K562 (cell line): ENCODE measurements around the gene FAM149B1. TPM values are rescaled to one million over a fixed set of nuclear protein-coding genes. Genes with fewer than 3 reads are reported as not detected.
A peak's percentile ranks its signal among the peaks of the same experiment; 100 is the strongest.

ENCODE experiments used
- ATAC-seq: fragments of 200-7000 bp; cut with Tn5 transposase; 3 replicates; pipeline ENCODE4 v1.9.1; 2020; ENCODE audit warnings: moderate library complexity
- BruUV-seq: library from RNA; stranded (reverse); fragments of 400-500 nt; replicated peaks from 2 replicates; lab custom pipeline; 2021; lab: Mats Ljungman, UMichigan
- CTCF ChIA-PET: fragments of 300-600 bp; formaldehyde crosslinking; extraction: SDS; loops from one replicate; lab custom pipeline; 2021; ENCODE audit warnings: low intra/inter-chr PET ratio; lab: Yijun Ruan, JAX
- POLR2A ChIA-PET: fragments of 300-600, 350-650 bp; sonication (Branson Sonifier 250); formaldehyde crosslinking; extraction: SDS; loops from one replicate; lab custom pipeline; 2021; ENCODE audit warnings: antibody characterized with exemption, inconsistent platforms; lab: Yijun Ruan, JAX
- DNase-seq, 4 experiments: peaks; one replicate each; pipeline versions ENCODE4 v3.0.0 to v3.0.0-alpha.2; 2011 to 2018; ENCODE audit warnings: low spot score in 3 of 4, mixed read lengths in 3 of 4; ENCODE audit errors: extremely low read depth in 1 of 4
- FAIRE-seq: peaks from 2 replicates; lab custom pipeline; 2011; peaks lifted over from hg19 to GRCh38; lab: Jason Lieb, UNC
- H2AFZ ChIP-seq: 2 replicates; pipeline ENCODE4 v1.6.0; 2011; ENCODE audit warnings: low read depth, low read length, control low read depth, inconsistent platforms
- H3K27ac ChIP-seq: fragments of 200-600 bp; 3 replicates; pipeline ENCODE4 v1.8.0; 2011; ENCODE audit warnings: low read depth, mild to moderate bottlenecking, control low read depth, inconsistent platforms, low read length, moderate library complexity, mixed read lengths; ENCODE audit errors: extremely low read depth
- H3K27me3 ChIP-seq, 2 experiments: fragments of 300-600 bp in 1 of 2; 2 replicates in 1 of 2; 3 replicates in 1 of 2; pipeline versions ENCODE4 v1.6.0 to v1.8.0; 2011; ENCODE audit warnings: inconsistent platforms in 2 of 2, low read length in 2 of 2, mild to moderate bottlenecking in 1 of 2, mixed read lengths in 1 of 2, moderate library complexity in 1 of 2; ENCODE audit not compliant: control insufficient read depth in 2 of 2, insufficient read depth in 2 of 2
- H3K36me3 ChIP-seq: fragments of 300-600 bp; 3 replicates; pipeline ENCODE4 v1.8.0; 2011; ENCODE audit warnings: mild to moderate bottlenecking, low read length, inconsistent platforms; ENCODE audit not compliant: control insufficient read depth, insufficient read depth
- H3K4me1 ChIP-seq, 2 experiments: fragments of 200-600 bp in 1 of 2; replicated peaks in 1 of 2; 2 replicates in 1 of 2; 3 replicates in 1 of 2; pipeline versions ENCODE4 v1.5.1 to v1.8.0; 2011; ENCODE audit warnings: inconsistent platforms in 2 of 2, low read length in 2 of 2, mild to moderate bottlenecking in 1 of 2, mixed read lengths in 1 of 2, moderate library complexity in 1 of 2; ENCODE audit not compliant: control insufficient read depth in 2 of 2, insufficient read depth in 2 of 2
- H3K4me2 ChIP-seq: 2 replicates; pipeline ENCODE4 v1.6.1; 2011; ENCODE audit warnings: low read length, control low read depth, inconsistent platforms, mixed read lengths; ENCODE audit not compliant: insufficient read depth
- H3K4me3 ChIP-seq: fragments of 200-600 bp; sonication (generic), shearing (Covaris generic); 2 replicates; pipeline ENCODE4 v1.5.1; 2016; ENCODE audit warnings: control low read depth, inconsistent platforms
- H3K79me2 ChIP-seq: fragments of 200-600 bp; 3 replicates; pipeline ENCODE4 v1.8.0; 2011; ENCODE audit warnings: low read length, inconsistent platforms; ENCODE audit not compliant: control insufficient read depth, insufficient read depth
- H3K9ac ChIP-seq, 2 experiments: 2 replicates each; pipeline versions ENCODE4 v1.6.0 to v1.6.1; 2011; ENCODE audit warnings: low read depth in 2 of 2, low read length in 2 of 2, control low read depth in 1 of 2, inconsistent platforms in 1 of 2, mild to moderate bottlenecking in 1 of 2, mixed read lengths in 1 of 2; ENCODE audit not compliant: insufficient read depth in 1 of 2
- H3K9me1 ChIP-seq: one replicate; pipeline ENCODE4 v1.6.0; 2011; ENCODE audit warnings: inconsistent platforms, mild to moderate bottlenecking, low read length, moderate library complexity; ENCODE audit not compliant: control insufficient read depth, insufficient read depth
- H3K9me3 ChIP-seq: replicated peaks from 2 replicates; pipeline ENCODE4 v1.5.1; 2011; ENCODE audit warnings: low read depth, low read length, inconsistent platforms; ENCODE audit not compliant: control insufficient read depth, insufficient read depth
- H4K20me1 ChIP-seq: replicated peaks from 2 replicates; pipeline ENCODE4 v1.6.1; 2011; ENCODE audit warnings: low read length, inconsistent platforms, mixed read lengths; ENCODE audit not compliant: control insufficient read depth, insufficient read depth
- E2F5 ChIP-seq: sonication (generic); formaldehyde crosslinking; IDR thresholded peaks from 2 replicates; pipeline ENCODE4 v1.8.0; 2022; ENCODE audit warnings: mild to moderate bottlenecking, missing genetic modification reagents
- ELK1 ChIP-seq: sonication (generic); formaldehyde crosslinking; IDR thresholded peaks from 2 replicates; pipeline ENCODE4 v1.8.1; 2022; ENCODE audit warnings: missing genetic modification reagents
- EWSR1 ChIP-seq: fragments of 450-650 bp; IDR thresholded peaks from 2 replicates; pipeline ENCODE4 v1.6.1; 2018; ENCODE audit warnings: borderline replicate concordance, mild to moderate bottlenecking, low read depth, moderate library complexity; ENCODE audit not compliant: partially characterized antibody
- FUS ChIP-seq: fragments of 200-400 bp; formaldehyde crosslinking; optimal IDR thresholded peaks from 2 replicates; pipeline ENCODE3; 2017; ENCODE audit warnings: low read depth, low read length
- GTF2F1 ChIP-seq: IDR thresholded peaks from 2 replicates; pipeline ENCODE4 v1.6.1; 2011; ENCODE audit warnings: low read depth, low read length, improper control_type of control experiment
- HCFC1 ChIP-seq: IDR thresholded peaks from 2 replicates; pipeline ENCODE4 v1.6.1; 2012; ENCODE audit warnings: low read depth, low read length, improper control_type of control experiment
- HNRNPK ChIP-seq: fragments of 200-400 bp; formaldehyde crosslinking; IDR thresholded peaks from one replicate; pipeline ENCODE4 v1.6.1; 2018; ENCODE audit warnings: mild to moderate bottlenecking, low read depth, low read length; ENCODE audit not compliant: poor library complexity, severe bottlenecking
- KLF13 ChIP-seq: fragments of 450-650 bp; IDR thresholded peaks from 2 replicates; pipeline ENCODE4 v1.6.1; 2016; ENCODE audit warnings: missing genetic modification characterization, low read depth, mild to moderate bottlenecking, missing compliant biosample characterization, moderate library complexity, borderline replicate concordance
- NBN ChIP-seq: fragments of 450-650 bp; IDR thresholded peaks from 2 replicates; pipeline ENCODE4 v1.6.1; 2016; ENCODE audit warnings: low read depth, mild to moderate bottlenecking
- NR3C1 ChIP-seq: sonication (generic); formaldehyde crosslinking; IDR thresholded peaks from 2 replicates; pipeline ENCODE4 v1.8.1; 2022; ENCODE audit warnings: missing genetic modification reagents
- RFX5 ChIP-seq: IDR thresholded peaks from 2 replicates; pipeline ENCODE4 v1.6.1; 2011; ENCODE audit warnings: low read depth, mild to moderate bottlenecking, improper control_type of control experiment, low read length
- SMC3 ChIP-seq: conservative IDR thresholded peaks from 2 replicates; pipeline ENCODE4 v1.6.1; 2011; ENCODE audit warnings: low read depth, low read length, improper control_type of control experiment; ENCODE audit not compliant: insufficient read depth
- TAF15 ChIP-seq: fragments of 200-400 bp; formaldehyde crosslinking; IDR thresholded peaks from 2 replicates; pipeline ENCODE4 v1.6.1; 2017; ENCODE audit warnings: mild to moderate bottlenecking, low read depth, low read length, moderate library complexity
- XRCC4 ChIP-seq: IDR thresholded peaks from one replicate; pipeline ENCODE4 v1.6.1; 2011; ENCODE audit not compliant: insufficient read depth, insufficient read length; ENCODE audit errors: extremely low read depth
- ZNF124 ChIP-seq: sonication (generic); formaldehyde crosslinking; IDR thresholded peaks from 2 replicates; pipeline ENCODE4 v1.8.1; 2022; ENCODE audit warnings: missing genetic modification reagents
- ZNF561 ChIP-seq: fragments of 450-650 bp; formaldehyde crosslinking; conservative IDR thresholded peaks from 2 replicates; pipeline ENCODE4 v1.4.0; 2020; ENCODE audit warnings: mild to moderate bottlenecking, moderate library complexity
- WGBS: fragments of 100-300 bp; shearing (Covaris generic); methylation state at CpG from one replicate; pipeline ENCODE4 v1.1.6; 2016; ENCODE audit warnings: low coverage, mixed read lengths; ENCODE audit not compliant: insufficient coverage; ENCODE audit errors: missing lambda C conversion rate; 5-methylcytosine and 5-hydroxymethylcytosine counted together
- in situ Hi-C: fragments of 300-500 bp; cut with MboI; formaldehyde crosslinking; loops from 4 replicates; pipeline ENCODE4 v1.15.0; 2018; ENCODE audit warnings: inconsistent platforms, mixed read lengths
- intact Hi-C: fragments of 100-400 bp; cut with micrococcal nuclease; formaldehyde crosslinking; loops from 2 replicates; pipeline ENCODE4 v1.14.2; 2022
- polyA plus RNA-seq, 8 experiments: library from polyadenylated mRNA; depleted of rRNA in 4 of 8; stranded (reverse) in 5 of 8; unstranded in 3 of 8; fragments of >200 nt; fragmentation: Nextera tagmentation in 2 of 8; fragmentation: Illumina TruSeq in 1 of 8; extraction: Ambion mirVana in 2 of 8; extraction: Trizol in 1 of 8; gene quantifications; 2 replicates each; pipeline versions ENCODE4 v1.2.1 to v1.2.3, GENCODE V29; 2011 to 2014; ENCODE audit warnings: inconsistent platforms in 1 of 8, missing spikeins in 1 of 8
- total RNA-seq, 7 experiments: library from RNA; depleted of rRNA in 6 of 7; stranded (reverse); fragments of >200 nt in 6 of 7; fragmentation: Illumina TruSeq in 2 of 7; extraction: Trizol in 2 of 7; gene quantifications; 2 replicates each; pipeline versions ENCODE4 v1.2.1 to v1.2.3, GENCODE V29; 2011 to 2021; ENCODE audit warnings: low replicate concordance in 1 of 7

Gene FAM149B1
- total and polyA plus RNA-seq, 9 of the 15 experiments (the other 6 are each of a cell fraction or from before 2014, with no cell fraction given): 4.2 to 18.5 (median 9.3) TPM

GRCh38 chr10:73207883-73208282 is 40.0 kb downstream of the FAM149B1 start:
- Histone ChIP-seq H3K4me1 (peaks cover 0 to 10% of the 10 kb centered on the region in 2 experiments; a peak in 2 of 5 replicates), H3K27me3 (no peaks in the 10 kb centered on the region), H3K9me1 (no peaks in the 10 kb centered on the region), H3K4me3 (no peak overlapping the region), H3K4me2 (no peak overlapping the region), H2AFZ (no peak overlapping the region), H3K9me3 (no peaks in the 10 kb centered on the region; the same call in 1 of the 2 replicates), H3K36me3 (no peaks in the 10 kb centered on the region), H4K20me1 (no peaks in the 10 kb centered on the region), H3K79me2 (no peaks in the 10 kb centered on the region), H3K9ac (no peak overlapping the region), H3K27ac (no peak overlapping the region)
- DNase-seq (no peak), FAIRE-seq (no peak), ATAC-seq (peak; percentile 55; the same call in 2 of the 3 replicates)
- 40% methylated on average over 2 of the region's 2 CpGs for WGBS
- BruUV-seq: no TSS peak
- ChIA-PET POLR2A (interaction anchor here (1.4 to 2.3 kb wide), 2 partner anchors 12 to 32 kb away, joined by 3 to 5 read pairs; no protein-coding TSS in a partner anchor), CTCF (no interaction called here)
- TF ChIP-seq TAF15 (no peak), RFX5 (no peak), FUS (no peak), SMC3 (no peak), E2F5 (CRISPR knock-in tag) (no peak), HCFC1 (no peak), NR3C1 (CRISPR knock-in tag) (no peak), GTF2F1 (no peak), ZNF561 (CRISPR knock-in tag) (no peak), ZNF124 (CRISPR knock-in tag) (no peak), NBN (no peak), XRCC4 (no peak), HNRNPK (no peak), KLF13 (no peak), EWSR1 (no peak), ELK1 (CRISPR knock-in tag) (no peak)
- intact Hi-C loops (no loop called here), in situ Hi-C loops (no loop called here)
